H9 (cell line): ENCODE data around the gene KCNIP4. TPM values are rescaled to one million over a fixed set of nuclear protein-coding genes. Genes with fewer than 3 reads are reported as not detected.

Experiments used
- DNase-seq: peaks from one replicate; pipeline ENCODE4 v3.0.0-alpha.2; 2017
- H2AFZ ChIP-seq: one replicate; pipeline ENCODE4 v1.6.1; 2013; ENCODE audit warnings: mild to moderate bottlenecking, low read length, control low read depth, moderate library complexity
- H2AK5ac ChIP-seq: 2 replicates; pipeline ENCODE4 v1.6.1; 2013; ENCODE audit warnings: low read length, control low read depth, mixed read lengths; ENCODE audit not compliant: insufficient read length
- H2BK120ac ChIP-seq: one replicate; pipeline ENCODE4 v1.6.1; 2013; ENCODE audit warnings: low read depth, mild to moderate bottlenecking, low read length, control low read depth, inconsistent platforms; ENCODE audit not compliant: poor library complexity, severe bottlenecking
- H2BK12ac ChIP-seq: 2 replicates; pipeline ENCODE4 v1.6.1; 2013; ENCODE audit warnings: low read length, control low read depth, mixed read lengths, low read depth; ENCODE audit not compliant: insufficient read length
- H2BK15ac ChIP-seq: 2 replicates; pipeline ENCODE4 v1.6.1; 2013; ENCODE audit warnings: low read depth, low read length, control low read depth
- H2BK20ac ChIP-seq: one replicate; pipeline ENCODE4 v1.6.1; 2013; ENCODE audit warnings: low read depth, mild to moderate bottlenecking, low read length, control low read depth, inconsistent platforms; ENCODE audit not compliant: poor library complexity, severe bottlenecking
- H2BK5ac ChIP-seq: 2 replicates; pipeline ENCODE4 v1.6.1; 2013; ENCODE audit warnings: low read length, control low read depth, mixed read lengths; ENCODE audit not compliant: insufficient read length
- H3K14ac ChIP-seq: 2 replicates; pipeline ENCODE4 v1.6.1; 2013; ENCODE audit warnings: low read length, control low read depth; ENCODE audit not compliant: insufficient read depth
- H3K18ac ChIP-seq: 2 replicates; pipeline ENCODE4 v1.6.1; 2013; ENCODE audit warnings: low read depth, mild to moderate bottlenecking, mixed read lengths, low read length, control low read depth; ENCODE audit not compliant: insufficient read length
- H3K23ac ChIP-seq: 2 replicates; pipeline ENCODE4 v1.6.1; 2013; ENCODE audit warnings: low read length, control low read depth, mixed read lengths, low read depth; ENCODE audit not compliant: insufficient read length
- H3K23me2 ChIP-seq: 2 replicates; pipeline ENCODE4 v1.6.1; 2013; ENCODE audit warnings: low read depth, mild to moderate bottlenecking, mixed read lengths, low read length, control low read depth; ENCODE audit not compliant: insufficient read length, poor library complexity, severe bottlenecking
- H3K27ac ChIP-seq: 2 replicates; pipeline ENCODE4 v1.5.1; 2013; ENCODE audit warnings: low read length, control low read depth, mixed read lengths, low read depth; ENCODE audit not compliant: insufficient read length
- H3K27me3 ChIP-seq: 2 replicates; pipeline ENCODE4 v1.6.1; 2013; ENCODE audit warnings: low read length, control low read depth, inconsistent platforms; ENCODE audit not compliant: insufficient read depth
- H3K4ac ChIP-seq: 2 replicates; pipeline ENCODE4 v1.6.1; 2013; ENCODE audit warnings: low read depth, mild to moderate bottlenecking, control low read depth, inconsistent platforms, low read length, moderate library complexity
- H3K4me1 ChIP-seq: 2 replicates; pipeline ENCODE4 v1.6.1; 2013; ENCODE audit warnings: low read length, control low read depth, inconsistent platforms; ENCODE audit not compliant: insufficient read depth
- H3K4me2 ChIP-seq: 2 replicates; pipeline ENCODE4 v1.6.1; 2013; ENCODE audit warnings: low read length, control low read depth, mixed read lengths; ENCODE audit not compliant: insufficient read length, insufficient read depth
- H3K56ac ChIP-seq: 2 replicates; pipeline ENCODE4 v1.6.1; 2013; ENCODE audit warnings: low read depth, mild to moderate bottlenecking, mixed read lengths, low read length, control low read depth; ENCODE audit not compliant: insufficient read length
- H3K79me1 ChIP-seq: 2 replicates; pipeline ENCODE4 v1.6.1; 2013; ENCODE audit warnings: low read depth, mild to moderate bottlenecking, moderate library complexity, low read length, control low read depth, inconsistent platforms; ENCODE audit not compliant: insufficient read depth, poor library complexity, severe bottlenecking
- H3K79me2 ChIP-seq: 2 replicates; pipeline ENCODE4 v1.6.1; 2013; ENCODE audit warnings: low read length, control low read depth, inconsistent platforms; ENCODE audit not compliant: insufficient read depth
- H3K9ac ChIP-seq: 2 replicates; pipeline ENCODE4 v1.6.1; 2013; ENCODE audit warnings: low read length, control low read depth, mixed read lengths; ENCODE audit not compliant: insufficient read length; ENCODE audit errors: extremely low read depth
- H3K9me3 ChIP-seq: one replicate; pipeline ENCODE4 v1.6.1; 2013; ENCODE audit warnings: low read depth, low read length, inconsistent platforms; ENCODE audit not compliant: control insufficient read depth
- H3T11ph ChIP-seq: one replicate; pipeline ENCODE4 v1.6.1; 2013; ENCODE audit warnings: mild to moderate bottlenecking, low read length, control low read depth, inconsistent platforms
- H4K20me1 ChIP-seq: one replicate; pipeline ENCODE4 v1.6.1; 2013; ENCODE audit not compliant: control insufficient read depth, insufficient read length, insufficient read depth
- H4K5ac ChIP-seq: 2 replicates; pipeline ENCODE4 v1.6.1; 2013; ENCODE audit warnings: low read depth, mild to moderate bottlenecking, mixed read lengths, low read length, control low read depth; ENCODE audit not compliant: insufficient read length
- H4K8ac ChIP-seq: replicated peaks from 2 replicates; pipeline ENCODE4 v1.6.1; 2013; ENCODE audit warnings: low read length, control low read depth, mixed read lengths, low read depth; ENCODE audit not compliant: insufficient read length
- H4K91ac ChIP-seq: 2 replicates; pipeline ENCODE4 v1.6.1; 2013; ENCODE audit warnings: low read depth, mild to moderate bottlenecking, moderate library complexity, mixed read lengths, low read length, control low read depth; ENCODE audit not compliant: insufficient read length
- H3K27ac Mint-ChIP-seq, 3 experiments: 2 replicates in 2 of 3; 3 replicates in 1 of 3; pipeline ENCODE4 v1.8.0; 2020 to 2021; ENCODE audit warnings: mixed read lengths in 3 of 3, mild to moderate bottlenecking in 1 of 3, moderate library complexity in 1 of 3
- H3K27me3 Mint-ChIP-seq: 2 replicates; pipeline ENCODE4 v1.8.0; 2021; ENCODE audit warnings: low read depth, mild to moderate bottlenecking, moderate library complexity, mixed read lengths
- H3K36me3 Mint-ChIP-seq, 3 experiments: 2 replicates in 2 of 3; 3 replicates in 1 of 3; pipeline ENCODE4 v1.8.0; 2020 to 2021; ENCODE audit warnings: low read depth in 3 of 3, mixed read lengths in 3 of 3; ENCODE audit not compliant: insufficient read depth in 1 of 3
- H3K4me1 Mint-ChIP-seq, 2 experiments: 2 replicates each; pipeline ENCODE4 v1.8.0; 2020; ENCODE audit warnings: mixed read lengths in 2 of 2
- H3K4me3 Mint-ChIP-seq, 2 experiments: 2 replicates in 1 of 2; 3 replicates in 1 of 2; pipeline ENCODE4 v1.8.0; 2020 to 2021; ENCODE audit warnings: mild to moderate bottlenecking in 2 of 2, mixed read lengths in 2 of 2, moderate library complexity in 1 of 2
- H3K9me3 Mint-ChIP-seq, 2 experiments: 2 replicates in 1 of 2; 3 replicates in 1 of 2; pipeline ENCODE4 v1.8.0; 2020; ENCODE audit warnings: mild to moderate bottlenecking in 2 of 2, mixed read lengths in 2 of 2, moderate library complexity in 1 of 2
- WGBS: extraction: QIAGEN DNeasy Blood & Tissue Kit; methylation state at CpG from one replicate; pipeline ENCODE4 v1.1.7; 2013; ENCODE audit warnings: missing lambda C conversion rate, low lambda C conversion rate, mixed read lengths; ENCODE audit not compliant: insufficient read length; ENCODE audit errors: extremely low coverage; 5-methylcytosine and 5-hydroxymethylcytosine counted together
- total RNA-seq: library from RNA; stranded (reverse); gene quantifications from 2 replicates; pipeline ENCODE4 v1.2.1, GENCODE V29; 2021
- TF ChIP-seq, protein P1 (sequence below): fragments of 200-600 bp; sonication (generic); conservative IDR thresholded peaks from 3 replicates; pipeline ENCODE4 v1.8.0; 2021; ENCODE audit warnings: antibody characterized with exemption, mild to moderate bottlenecking

KCNIP4 gene
- total RNA-seq, 1 experiment from 2014 or later, result not detected

DNA sequence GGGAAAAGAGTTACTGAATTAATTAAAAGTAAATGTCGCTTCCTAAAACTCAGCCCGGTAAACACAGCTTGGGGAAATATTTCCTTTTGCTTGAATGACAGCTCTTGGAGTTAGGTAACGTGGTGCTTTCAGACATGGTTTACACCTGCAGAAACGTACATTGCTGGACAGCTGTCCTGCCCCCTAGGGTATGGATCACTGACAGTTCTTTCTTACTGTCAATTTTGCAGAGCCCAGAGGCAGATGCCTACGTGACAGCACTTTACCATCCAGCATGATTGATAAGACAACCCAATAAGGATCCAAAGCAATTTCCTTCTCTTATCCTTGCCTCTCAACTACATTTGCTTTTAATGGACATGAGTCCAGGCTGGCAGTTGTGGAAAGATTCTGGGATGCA lies 913.8 kb downstream of the KCNIP4 start:
- Histone ChIP-seq H3K18ac (no peak overlapping the region), H3K79me2 (no peaks in the 10 kb centered on the region), H2BK15ac (no peak overlapping the region), H3T11ph (no peak overlapping the region), H4K91ac (no peak overlapping the region), H2AFZ (no peak overlapping the region), H3K27me3 (no peaks in the 10 kb centered on the region), H2BK20ac (no peak overlapping the region), H2BK120ac (no peak overlapping the region), H3K4me1 (no peaks in the 10 kb centered on the region), H3K27ac (no peak overlapping the region), H3K9ac (no peak overlapping the region), H3K9me3 (no peaks in the 10 kb centered on the region), H3K79me1 (no peaks in the 10 kb centered on the region), H3K4me2 (no peak overlapping the region), H4K5ac (no peak overlapping the region), H3K14ac (no peak overlapping the region), H2BK5ac (no peak overlapping the region), H3K23me2 (no peaks in the 10 kb centered on the region), H3K56ac (no peak overlapping the region), H3K23ac (no peak overlapping the region), H3K4ac (no peak overlapping the region), H4K20me1 (no peaks in the 10 kb centered on the region), H2BK12ac (no peak overlapping the region), H4K8ac (no peak overlapping the region), H2AK5ac (no peak overlapping the region)
- TF ChIP-seq, protein P1, sequence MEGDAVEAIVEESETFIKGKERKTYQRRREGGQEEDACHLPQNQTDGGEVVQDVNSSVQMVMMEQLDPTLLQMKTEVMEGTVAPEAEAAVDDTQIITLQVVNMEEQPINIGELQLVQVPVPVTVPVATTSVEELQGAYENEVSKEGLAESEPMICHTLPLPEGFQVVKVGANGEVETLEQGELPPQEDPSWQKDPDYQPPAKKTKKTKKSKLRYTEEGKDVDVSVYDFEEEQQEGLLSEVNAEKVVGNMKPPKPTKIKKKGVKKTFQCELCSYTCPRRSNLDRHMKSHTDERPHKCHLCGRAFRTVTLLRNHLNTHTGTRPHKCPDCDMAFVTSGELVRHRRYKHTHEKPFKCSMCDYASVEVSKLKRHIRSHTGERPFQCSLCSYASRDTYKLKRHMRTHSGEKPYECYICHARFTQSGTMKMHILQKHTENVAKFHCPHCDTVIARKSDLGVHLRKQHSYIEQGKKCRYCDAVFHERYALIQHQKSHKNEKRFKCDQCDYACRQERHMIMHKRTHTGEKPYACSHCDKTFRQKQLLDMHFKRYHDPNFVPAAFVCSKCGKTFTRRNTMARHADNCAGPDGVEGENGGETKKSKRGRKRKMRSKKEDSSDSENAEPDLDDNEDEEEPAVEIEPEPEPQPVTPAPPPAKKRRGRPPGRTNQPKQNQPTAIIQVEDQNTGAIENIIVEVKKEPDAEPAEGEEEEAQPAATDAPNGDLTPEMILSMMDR, result no peak
- no peaks in the 10 kb centered on the region; a peak in 1 of 7 replicates for H3K36me3 Mint-ChIP-seq
- peaks cover 0 to 3% of the 10 kb centered on the region in 2 experiments; a peak in 1 of 5 replicates for H3K9me3 Mint-ChIP-seq
- no peaks in the 10 kb centered on the region; the same call in 1 of the 2 replicates for H3K27me3 Mint-ChIP-seq
- H3K27ac Mint-ChIP-seq, result no peak overlapping the region
- no CpG with 5 or more reads among the region's 5 CpGs for WGBS
- DNase-seq, result no peak
- H3K4me1 Mint-ChIP-seq, result no peaks in the 10 kb centered on the region
- H3K4me3 Mint-ChIP-seq, result no peak overlapping the region
